T47D (cell line): ENCODE data around the gene FPR1.

Experiments used
- DNase-seq, 2 experiments: peaks; one replicate each; pipeline versions ENCODE4 v3.0.0 to v3.0.0-alpha.2; 2011 to 2012; ENCODE audit warnings: low read depth in 1 of 2, low spot score in 1 of 2
- JUND ChIP-seq: IDR thresholded peaks from 2 replicates; pipeline ENCODE4 v1.6.1; 2012; ENCODE audit warnings: low read depth
- in situ Hi-C: cut with HindIII; loops from 2 replicates; pipeline ENCODE4 v1.10.0; 2016; ENCODE audit warnings: low sequenced_read_pairs, low pct_unique_long_range_greater_than_20kb

FPR1 gene

DNA sequence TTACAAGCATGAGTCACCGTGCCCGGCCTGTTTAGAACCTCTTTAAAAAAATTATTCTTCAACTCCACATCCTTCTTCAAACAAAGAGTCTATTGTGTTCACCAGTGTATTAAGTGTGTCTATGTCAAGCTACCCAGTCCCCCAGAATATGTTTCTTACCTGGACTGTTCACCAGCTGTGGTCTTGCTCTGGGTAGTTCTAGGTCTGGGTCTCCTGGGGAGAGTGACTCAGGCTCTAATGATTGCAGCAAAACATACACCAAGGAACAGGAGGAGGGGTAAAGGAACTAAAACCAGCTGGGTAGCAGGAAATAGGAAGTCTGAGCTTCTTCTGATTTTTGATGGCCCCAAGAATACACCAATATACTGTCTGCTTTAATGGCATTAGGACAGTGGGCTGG lies at the start of gene FPR1:
Gene FPR1 (minus strand): TSS at position 224 of the 400 bp plus-strand sequence. CDS start 4,884 bp downstream, outside the sequence.
- no peak for DNase-seq
- in situ Hi-C loops = no loop called here

GRCh38 chr19:51800473-51801244 lies 49.0 kb upstream of the FPR1 start:
- in situ Hi-C loops = no loop called here
- DNase-seq = no peak
- no peak for TF ChIP-seq JUND

More for the DNA sequence above, at the start of gene FPR1:
- no peak for TF ChIP-seq JUND

- DNase-seq = no peak
- in situ Hi-C loops = no loop called here
- no peak for TF ChIP-seq JUND
Measured at GRCh38 chr19:51799774-51800472, 48.2 kb upstream of the FPR1 start.

DNA sequence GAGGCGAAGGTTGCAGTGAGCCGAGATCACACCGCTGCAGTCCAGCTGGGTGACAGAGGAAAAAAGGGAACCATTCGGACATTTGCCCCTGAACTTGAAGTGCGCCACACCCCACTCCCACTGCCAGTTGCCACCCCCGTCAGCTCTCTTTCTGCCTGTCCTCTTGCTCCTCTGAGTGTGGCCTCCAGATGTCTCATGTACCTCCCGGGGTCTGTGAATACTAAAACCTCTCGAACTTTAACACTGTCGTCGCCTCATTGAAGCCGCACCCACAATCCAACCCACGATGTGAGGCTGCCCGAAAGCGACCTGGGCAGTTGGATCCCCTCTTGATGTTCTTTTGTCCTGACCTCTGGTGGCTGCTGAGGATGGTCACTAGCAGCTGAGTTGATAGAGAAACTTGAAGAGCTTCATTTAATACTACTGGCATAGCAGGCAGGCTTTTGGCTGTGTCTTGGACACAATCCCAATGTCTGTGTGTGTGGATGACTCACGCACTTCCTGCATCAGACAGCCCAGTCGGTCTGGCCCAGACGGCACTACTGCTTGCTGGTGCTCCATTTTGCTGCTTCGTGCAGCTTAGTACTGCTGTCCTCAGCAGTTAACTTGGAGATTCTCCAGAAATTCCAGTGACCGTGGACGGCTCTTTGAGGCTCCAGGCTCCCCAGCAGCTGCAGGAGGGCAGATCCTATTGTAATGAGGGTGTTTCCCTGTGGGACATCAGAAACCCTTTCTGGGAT lies 47.5 kb upstream of the FPR1 start:
- peak in 1 of 2 experiments; percentile 71 for DNase-seq
- in situ Hi-C loops = no loop called here
- no peak for TF ChIP-seq JUND

GRCh38 chr19:51798062-51798461 lies 46.4 kb upstream of the FPR1 start:
- no peak for TF ChIP-seq JUND
- in situ Hi-C loops = no loop called here

DNA sequence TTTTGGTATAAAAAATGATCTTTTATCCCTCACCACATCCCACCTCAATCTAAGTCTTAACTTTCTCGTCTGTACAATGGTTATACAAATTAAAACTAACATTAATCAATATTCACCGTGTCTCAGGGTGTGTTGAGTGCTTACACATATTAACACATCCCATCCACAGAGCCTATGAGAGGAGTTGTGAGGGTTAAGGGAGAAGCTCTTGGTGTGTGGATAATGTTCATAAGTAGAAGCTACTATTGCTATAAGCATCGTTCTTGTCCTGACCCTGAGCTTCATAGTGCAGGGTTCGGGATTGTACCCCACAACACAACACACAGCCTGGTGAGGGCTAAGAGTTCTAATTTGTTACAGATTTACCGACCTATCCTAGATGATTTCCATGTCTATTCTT lies 45.8 kb upstream of the FPR1 start:
- DNase-seq = no peak
- TF ChIP-seq JUND = no peak
- in situ Hi-C loops = no loop called here

More at GRCh38 chr19:51798062-51798461, 46.4 kb upstream of the FPR1 start:
- no peak for DNase-seq

- TF ChIP-seq JUND = no peak
- in situ Hi-C loops = no loop called here
- DNase-seq = no peak
Measured at GRCh38 chr19:51796195-51796679, 44.6 kb upstream of the FPR1 start.

DNA sequence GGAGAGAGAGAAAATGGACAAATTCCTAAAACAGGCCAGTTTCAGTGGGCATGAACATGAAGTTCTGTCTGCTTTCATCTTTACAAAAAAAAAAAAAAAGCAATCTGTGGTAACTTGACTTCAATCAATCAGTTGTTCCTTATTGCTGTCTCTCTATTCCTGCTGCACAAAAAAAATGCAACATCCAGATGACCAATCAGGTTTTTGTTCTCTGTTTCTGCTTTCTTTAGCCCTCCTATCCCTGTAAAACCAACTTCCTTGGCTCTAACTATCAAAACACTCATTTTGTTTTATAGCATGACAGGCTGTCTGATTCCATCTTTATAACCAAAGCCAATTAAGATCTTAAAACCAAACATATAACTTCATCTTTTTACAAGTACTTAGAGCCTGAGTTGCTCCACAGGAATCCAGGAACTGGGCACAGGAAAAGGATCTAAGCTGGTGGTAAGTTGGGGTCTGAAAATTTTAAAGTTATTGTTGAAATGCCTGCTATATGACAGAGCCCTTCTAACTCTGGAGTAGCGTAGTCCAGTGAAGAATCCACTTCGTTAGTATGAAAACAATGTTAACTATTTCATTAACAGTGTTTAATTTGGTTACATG lies 43.3 kb upstream of the FPR1 start, which contains the start of gene FPR3:
Gene FPR3 (plus strand): TSS at position 273 of the 606 bp plus-strand sequence. CDS start 28,592 bp downstream, outside the sequence.
- in situ Hi-C loops = no loop called here
- TF ChIP-seq JUND = 0 out of 2 replicates have a peak, but pooled peaks have one; percentile 17
- DNase-seq = no peak

DNA sequence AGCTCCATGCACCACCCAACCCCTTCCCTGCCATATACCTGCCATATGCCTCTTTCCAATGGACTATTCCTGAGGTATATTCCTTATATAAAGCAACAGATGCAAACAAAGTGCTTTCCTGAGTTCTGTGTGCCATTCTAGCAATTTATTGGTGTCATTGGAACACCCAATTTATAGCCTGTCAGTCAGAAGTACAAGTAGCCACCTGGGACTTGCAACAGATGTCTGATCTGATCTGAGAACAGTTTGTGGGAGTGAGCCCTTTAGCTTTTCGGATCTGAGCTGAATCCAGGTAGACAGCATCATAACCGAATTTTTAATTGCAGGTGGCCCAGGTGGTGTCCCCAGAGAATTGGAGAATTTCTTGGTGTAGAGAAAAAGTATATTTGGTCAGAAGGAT lies 42.3 kb upstream of the FPR1 start:
- no peak for TF ChIP-seq JUND
- no peak for DNase-seq
- in situ Hi-C loops = no loop called here

DNA sequence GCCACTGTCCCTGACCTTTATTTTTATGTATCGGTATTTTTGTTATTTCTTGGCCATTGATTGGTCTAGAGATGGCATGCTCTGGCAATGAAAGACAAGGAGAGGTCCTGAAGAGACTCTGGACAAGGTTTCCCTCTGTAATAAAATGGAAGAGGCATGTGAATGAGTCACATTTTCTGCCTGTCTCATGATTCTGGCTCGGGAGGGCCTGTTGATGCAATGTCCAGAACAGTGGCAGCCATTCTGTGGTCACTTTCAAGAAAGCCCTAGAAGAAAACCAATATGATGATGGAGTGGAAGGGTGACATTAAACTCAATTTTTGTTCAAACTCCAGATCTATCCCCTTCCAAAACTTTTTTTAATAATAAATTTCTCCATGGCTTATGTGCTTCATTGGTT lies 41.3 kb upstream of the FPR1 start:
- in situ Hi-C loops = no loop called here
- no peak for DNase-seq
- TF ChIP-seq JUND = no peak

- in situ Hi-C loops = no loop called here
- no peak for TF ChIP-seq JUND
- no peak for DNase-seq
Measured at GRCh38 chr19:51789061-51789795, 37.5 kb upstream of the FPR1 start.
